Thyroid gland (tissue), 4 donors: ENCODE results near the gene DENND2D. TPM values are rescaled to one million over a fixed set of nuclear protein-coding genes. Genes with fewer than 3 reads are reported as not detected.
A peak's percentile ranks its signal among the peaks of the same experiment; 100 is the strongest.

Source experiments
- DNase-seq, 2 donors: peaks; one replicate each; pipeline ENCODE4 v3.0.0-alpha.2; 2019
- H3K27ac ChIP-seq, 3 donors: fragments of 200-600 bp; sonication (generic); 1 replicate in 2 of 3; 2 replicates in 1 of 3; pipeline ENCODE4 v1.5.1; 2016 to 2019; ENCODE audit warnings: mild to moderate bottlenecking in 1 of 3, moderate library complexity in 1 of 3
- H3K27me3 ChIP-seq: fragments of 200-600 bp; sonication (generic); one replicate; pipeline ENCODE4 v1.5.1; 2019
- H3K36me3 ChIP-seq, 2 donors: fragments of 200-600 bp; sonication (generic); one replicate each; pipeline ENCODE4 v1.5.1; 2016 to 2019
- H3K4me1 ChIP-seq, 2 donors: fragments of 200-600 bp; sonication (generic); one replicate each; pipeline ENCODE4 v1.5.1; 2017 to 2019
- H3K4me3 ChIP-seq, 3 donors: fragments of 200-600 bp; sonication (generic); replicated peaks in 1 of 3; 1 replicate in 2 of 3; 2 replicates in 1 of 3; pipeline ENCODE4 v1.5.1; 2016; ENCODE audit warnings: mild to moderate bottlenecking in 1 of 3
- H3K9me3 ChIP-seq: fragments of 200-600 bp; sonication (generic); one replicate; pipeline ENCODE4 v1.5.1; 2017
- CTCF ChIP-seq, 6 experiments: fragments of 200-600 bp in 3 of 6; fragments of 450-650 bp in 3 of 6; sonication (generic) in 3 of 6; IDR thresholded peaks; one replicate each; pipeline ENCODE4 v1.5.1; 2016 to 2019; ENCODE audit warnings: antibody characterized with exemption in 6 of 6, mild to moderate bottlenecking in 2 of 6, inconsistent platforms in 1 of 6, moderate library complexity in 1 of 6
- POLR2A ChIP-seq, 2 donors: fragments of 450-650 bp; IDR thresholded peaks; one replicate each; pipeline ENCODE4 v1.6.1; 2017; ENCODE audit warnings: antibody characterized with exemption in 2 of 2, mild to moderate bottlenecking in 2 of 2, moderate library complexity in 1 of 2
- WGBS, 2 donors: methylation state at CpG; one replicate each; pipeline ENCODE4 v1.1.5; 2017; 5-methylcytosine and 5-hydroxymethylcytosine counted together
- intact Hi-C: fragments of 100-400 bp; cut with DNase I; formaldehyde crosslinking; loops from one replicate; pipeline ENCODE4 v1.15.1; 2023
- total RNA-seq, 4 donors: library from RNA; depleted of rRNA; stranded (reverse); fragments of >200 nt; gene quantifications; one replicate each; pipeline ENCODE4 v1.2.3, GENCODE V29; 2016

DENND2D gene
- 10 to 100 TPM; 45.1 to 53.3 (median 49.4) TPM for total RNA-seq

DNA sequence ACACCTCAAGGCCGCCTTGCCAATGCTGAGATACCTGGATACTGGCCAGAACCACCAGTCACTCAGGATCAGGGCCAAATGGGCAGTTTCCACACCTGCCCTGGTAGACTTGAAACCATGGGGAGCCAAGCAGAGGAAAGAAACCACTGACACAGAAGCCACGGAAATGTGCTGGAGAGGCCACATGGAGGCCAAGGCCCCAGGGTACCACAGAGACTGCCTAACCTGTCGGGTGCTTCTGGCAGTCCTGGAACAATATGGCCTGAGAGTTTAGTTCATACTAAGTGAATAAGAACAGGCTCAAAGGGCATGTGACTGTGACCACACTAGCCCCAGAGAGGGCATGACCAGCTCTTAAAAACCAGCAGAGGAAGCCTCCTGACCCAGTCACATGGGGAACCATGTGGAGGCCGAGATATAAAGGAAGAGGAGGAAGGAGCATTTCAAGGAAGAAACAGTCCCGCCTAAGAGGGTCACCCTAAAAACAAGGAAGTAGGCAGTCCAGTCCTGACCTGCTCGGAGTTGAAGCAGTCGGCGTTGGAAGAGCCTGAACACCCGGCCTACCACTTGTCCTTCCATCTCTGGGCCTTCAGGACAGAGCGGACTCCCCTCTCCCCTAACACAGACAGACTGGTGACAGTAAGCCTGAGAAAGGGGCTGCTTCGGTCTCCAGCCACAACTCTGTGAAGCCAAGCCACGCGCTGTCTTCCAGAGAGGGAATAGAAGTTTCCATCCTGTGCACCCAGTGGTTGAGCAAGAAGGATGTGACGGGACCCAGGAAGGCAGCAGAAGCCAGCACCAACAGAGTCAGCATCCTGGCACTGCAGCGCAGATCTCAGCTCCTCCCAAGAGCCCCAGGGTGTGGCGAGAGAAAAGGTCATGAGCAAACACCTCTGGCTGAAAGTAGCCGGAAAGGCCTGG lies at the start of gene DENND2D:
Gene DENND2D (minus strand): TSS at position 766 of the 921 bp plus-strand sequence. CDS start 187 bp downstream, at position 579.
- whole genome bisulfite sequencing, 2 donors = 81 to 89% methylated on average over 16 to 17 of the region's 17 CpGs
- peaks cover 3 to 13% of the 10 kb centered on the region in 2 donors for H3K36me3 ChIP-seq
- no peak within 1 kb of the TSS for H3K4me3 ChIP-seq
- peak within 1 kb of the TSS in 2 of 3 donors; percentile 15 to 38 for H3K27ac ChIP-seq
- peaks cover 21 to 32% of the 10 kb centered on the region in 2 donors for H3K4me1 ChIP-seq
- H3K9me3 ChIP-seq = no peaks in the 10 kb centered on the region
- intact Hi-C loops = no loop called here
- peak; percentile 54 to 65 for DNase-seq
- no peaks in the 10 kb centered on the region for H3K27me3 ChIP-seq
- TF ChIP-seq CTCF (IDR thresholded peaks at IDR 0.05) = no peak
- TF ChIP-seq POLR2A (IDR thresholded peaks at IDR 0.05) = no peak

DNA sequence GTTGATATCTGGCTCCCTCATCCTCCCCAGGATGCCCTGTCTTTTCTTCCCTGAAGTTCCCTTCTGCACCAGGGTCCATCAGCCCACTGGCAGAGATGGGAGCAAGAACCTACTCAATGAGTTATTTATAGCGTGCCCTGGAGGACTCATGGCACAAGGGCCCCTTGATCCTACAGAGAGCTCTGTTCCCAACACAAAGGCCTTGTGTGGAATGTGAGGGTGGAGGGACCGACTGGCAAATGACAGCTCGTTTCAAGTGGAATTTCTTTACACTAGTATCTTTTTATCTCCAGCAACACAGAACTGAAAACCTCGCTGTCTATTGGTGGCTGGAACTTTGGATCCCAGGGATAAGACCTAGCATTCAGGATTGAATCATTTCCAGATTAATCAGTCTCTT lies 49.5 kb upstream of the DENND2D start:
- Histone ChIP-seq H3K9me3 (no peaks in the 10 kb centered on the region), H3K4me1 (peaks cover 6 to 7% of the 10 kb centered on the region in 2 donors), H3K36me3 (no peaks in the 10 kb centered on the region), H3K4me3 (no peak overlapping the region), H3K27ac (no peak overlapping the region), H3K27me3 (no peaks in the 10 kb centered on the region)
- TF ChIP-seq POLR2A (IDR thresholded peaks at IDR 0.05) (no peak), CTCF (IDR thresholded peaks at IDR 0.05) (no peak)
- WGBS, 2 donors = 52 to 55% methylated on average over 4 of the region's 4 CpGs
- no peak for DNase-seq
- intact Hi-C loops = no loop called here

DNA sequence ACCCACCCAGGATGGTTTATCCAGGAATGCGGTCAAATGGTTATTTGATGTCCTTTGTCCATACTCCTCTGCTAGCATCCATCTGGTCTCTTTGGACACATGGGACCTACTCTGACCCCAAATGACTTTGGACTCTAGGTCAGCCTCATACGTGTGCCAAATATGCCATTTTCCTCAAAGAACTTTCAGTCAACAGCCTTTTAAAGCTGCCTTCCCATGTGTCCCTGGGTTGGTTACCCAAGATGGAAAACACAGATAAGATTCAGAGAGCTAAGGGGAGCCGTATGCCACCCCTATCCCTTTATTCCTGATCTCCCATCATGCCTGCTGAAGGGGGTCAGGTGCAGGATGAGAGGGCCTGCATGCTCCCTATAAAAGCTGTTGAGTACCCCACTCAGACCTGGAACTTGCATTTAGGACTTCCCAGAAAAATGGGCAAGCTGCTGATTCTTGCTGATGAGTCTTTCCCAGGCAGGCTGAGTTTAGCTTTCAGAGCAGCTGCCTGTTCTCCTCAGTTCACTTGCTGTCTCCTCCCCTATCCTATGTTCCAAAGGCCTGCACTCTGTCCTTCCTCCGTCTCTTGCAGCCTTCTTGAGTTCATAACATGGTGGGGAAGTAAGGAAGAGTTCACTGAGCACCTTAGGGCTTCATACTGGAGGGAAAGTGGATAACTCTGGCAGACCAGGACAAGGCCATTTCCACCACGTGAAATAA lies 46.8 kb upstream of the DENND2D start:
- H3K9me3 ChIP-seq = no peaks in the 10 kb centered on the region
- H3K4me3 ChIP-seq = no peak overlapping the region
- peaks cover 0 to 6% of the 10 kb centered on the region in 2 donors for H3K4me1 ChIP-seq
- 91 to 92% methylated on average over 5 of the region's 5 CpGs for WGBS, 2 donors
- DNase-seq = no peak
- H3K27me3 ChIP-seq = no peaks in the 10 kb centered on the region
- TF ChIP-seq CTCF (IDR thresholded peaks at IDR 0.05) = no peak
- no peak for TF ChIP-seq POLR2A (IDR thresholded peaks at IDR 0.05)
- H3K27ac ChIP-seq = no peak overlapping the region
- no peaks in the 10 kb centered on the region for H3K36me3 ChIP-seq
- intact Hi-C loops = no loop called here

DNA sequence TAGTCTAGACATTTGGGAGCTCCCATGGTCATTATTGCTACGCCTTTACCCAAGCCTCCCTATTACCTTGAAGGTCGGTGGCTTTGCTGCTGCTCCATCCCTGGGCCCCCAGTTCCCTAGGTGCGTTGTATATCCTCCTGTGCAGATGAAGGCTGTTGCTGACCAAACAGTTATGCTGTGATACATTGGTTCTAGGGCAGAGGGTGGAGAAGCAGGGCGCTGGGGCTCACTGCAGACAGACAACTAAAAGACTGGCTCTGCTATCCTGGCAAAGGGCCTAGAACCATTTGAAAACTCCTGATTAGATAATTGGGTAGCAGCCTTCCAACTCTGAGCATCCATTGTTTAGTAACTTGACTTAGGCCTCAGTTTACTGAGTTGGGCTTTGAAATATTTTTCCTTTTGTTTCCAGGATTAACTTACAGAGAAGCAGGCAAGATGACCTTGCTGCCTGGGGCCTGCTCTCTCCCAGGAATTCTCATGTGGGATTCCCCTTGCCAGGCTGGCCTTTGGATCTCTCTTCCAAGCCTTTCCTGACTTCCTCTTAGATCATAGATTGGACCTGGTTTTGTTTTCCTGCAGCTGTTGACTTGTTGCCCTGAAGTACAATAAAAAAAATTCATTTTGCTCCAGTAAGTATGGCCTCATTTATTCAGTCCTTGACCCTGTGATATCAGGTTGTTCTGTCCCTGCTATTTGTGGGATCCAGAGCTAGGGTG lies 42.5 kb upstream of the DENND2D start:
- no peaks in the 10 kb centered on the region for H3K27me3 ChIP-seq
- no peak overlapping the region for H3K4me3 ChIP-seq
- no peaks in the 10 kb centered on the region for H3K9me3 ChIP-seq
- intact Hi-C loops = no loop called here
- H3K36me3 ChIP-seq = no peaks in the 10 kb centered on the region
- no peak overlapping the region for H3K27ac ChIP-seq
- 41 to 68% methylated on average over 4 of the region's 4 CpGs for WGBS, 2 donors
- peaks cover 0 to 15% of the 10 kb centered on the region in 2 donors for H3K4me1 ChIP-seq
- TF ChIP-seq POLR2A (IDR thresholded peaks at IDR 0.05) (no peak), CTCF (IDR thresholded peaks at IDR 0.05) (no peak)
- no peak for DNase-seq
